HG02852 (cell line): ENCODE results near the gene PRKD1.
"Not testable (repeated sequence)": the region's sequence is repeated elsewhere in the genome, so short reads cannot be mapped to it uniquely, and the experiment has no call there.

ENCODE experiments used
- ATAC-seq: cut with Tn5 transposase; IDR thresholded peaks from one replicate; pipeline ENCODE4 v1.9.1; 2021; ENCODE audit warnings: mild to moderate bottlenecking, moderate library complexity; ENCODE audit not compliant: unreplicated experiment

The PRKD1 gene

DNA sequence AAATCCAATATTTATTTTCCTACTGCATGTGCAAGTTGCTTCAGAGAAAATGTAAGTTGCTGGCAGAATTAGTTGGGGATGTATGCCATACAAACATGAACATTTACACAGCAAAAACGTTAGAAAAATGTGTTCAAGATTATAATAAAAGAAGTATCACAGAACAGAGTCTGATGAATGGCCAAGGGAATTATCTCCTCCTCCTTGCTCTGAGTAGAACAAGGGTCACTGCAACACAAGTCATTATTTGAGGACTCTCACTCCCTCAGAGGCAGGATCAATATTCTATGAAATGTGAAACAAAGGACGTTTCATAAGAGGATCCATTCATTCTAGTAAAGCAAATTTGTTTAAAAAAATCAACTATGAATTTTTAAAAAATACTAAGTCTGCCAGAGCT, 177.8 kb downstream of the PRKD1 start:
- ATAC-seq = no peak

DNA sequence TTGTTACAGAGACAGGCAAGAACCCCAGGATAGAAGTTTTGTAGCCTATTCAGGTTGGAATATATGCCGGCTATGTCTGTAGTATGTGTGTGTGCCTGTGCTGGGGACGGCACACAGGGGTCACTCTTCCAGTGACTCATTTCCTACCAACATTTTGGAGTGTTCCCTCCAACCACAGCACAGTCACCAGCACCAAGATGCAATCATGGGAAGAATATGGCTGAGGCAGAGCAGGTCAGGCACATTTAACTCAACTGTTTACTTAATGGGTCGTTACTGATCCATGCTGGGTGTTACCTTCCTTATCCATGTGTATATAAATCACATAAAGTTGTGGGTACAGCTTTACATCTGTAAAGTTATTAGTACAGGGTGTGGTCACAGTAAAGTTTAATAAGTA, 178.3 kb downstream of the PRKD1 start:
- no peak for ATAC-seq

DNA sequence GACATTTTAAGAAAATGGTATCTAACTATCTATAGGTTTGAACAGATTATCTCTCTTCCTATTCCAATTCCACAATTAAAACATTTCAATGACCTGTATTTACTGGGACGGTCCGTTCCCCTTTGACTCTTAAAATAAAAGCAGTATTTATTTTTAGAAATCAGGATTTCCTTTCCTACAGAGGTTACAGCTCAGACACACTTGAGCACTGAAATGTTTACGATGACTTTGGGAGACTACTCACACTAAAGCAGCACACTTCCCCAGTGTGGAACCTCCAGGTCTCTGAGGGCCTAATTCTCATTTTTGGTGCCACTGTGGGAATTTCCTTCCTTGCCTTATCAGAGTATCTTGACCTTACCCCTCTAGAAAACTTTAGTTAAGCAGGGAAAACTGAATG, 181.8 kb downstream of the PRKD1 start:
- no peak for ATAC-seq

DNA sequence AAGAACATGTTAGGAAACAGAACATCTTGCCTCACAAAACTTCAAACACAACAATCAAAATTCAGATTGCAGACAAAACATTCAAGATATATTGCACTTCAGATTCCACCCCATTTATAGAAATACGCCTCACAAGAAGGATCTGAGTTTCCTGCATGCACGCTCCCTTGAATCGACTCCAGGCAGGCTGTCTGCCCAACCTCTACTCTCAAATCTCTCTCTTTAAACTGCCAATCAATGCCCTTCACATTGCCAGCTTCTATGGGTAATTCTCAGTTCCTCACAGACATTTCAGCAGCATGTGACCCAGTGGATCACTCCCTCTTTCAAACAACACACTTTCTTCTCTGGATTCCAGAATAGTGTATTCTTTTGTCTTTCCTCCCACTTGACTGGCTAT, 184.1 kb downstream of the PRKD1 start:
- ATAC-seq = no peak

DNA sequence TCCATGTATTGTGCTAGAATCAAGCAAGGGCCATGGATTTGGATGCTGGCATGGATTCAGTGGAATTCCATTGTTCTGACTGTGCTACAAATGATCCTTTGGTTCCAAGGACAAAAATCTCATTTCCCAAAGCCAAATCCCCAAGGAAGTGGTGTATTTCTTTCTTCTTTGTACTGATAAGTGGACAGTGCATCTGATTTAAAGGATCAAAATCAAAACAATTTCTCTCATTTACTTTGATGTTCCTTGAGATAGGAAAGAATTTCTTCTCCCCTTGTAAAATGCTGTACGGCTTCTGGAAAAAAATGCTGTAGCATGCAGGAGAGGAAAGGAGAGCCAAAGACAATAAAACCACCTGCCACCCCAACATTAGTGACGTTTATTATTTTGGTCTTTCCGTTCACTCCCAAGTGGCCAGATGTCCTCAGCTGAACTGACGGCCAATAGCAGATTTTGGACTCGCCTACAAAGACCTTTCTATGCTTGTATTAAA, 185.7 kb downstream of the PRKD1 start:
- ATAC-seq = no peak

DNA sequence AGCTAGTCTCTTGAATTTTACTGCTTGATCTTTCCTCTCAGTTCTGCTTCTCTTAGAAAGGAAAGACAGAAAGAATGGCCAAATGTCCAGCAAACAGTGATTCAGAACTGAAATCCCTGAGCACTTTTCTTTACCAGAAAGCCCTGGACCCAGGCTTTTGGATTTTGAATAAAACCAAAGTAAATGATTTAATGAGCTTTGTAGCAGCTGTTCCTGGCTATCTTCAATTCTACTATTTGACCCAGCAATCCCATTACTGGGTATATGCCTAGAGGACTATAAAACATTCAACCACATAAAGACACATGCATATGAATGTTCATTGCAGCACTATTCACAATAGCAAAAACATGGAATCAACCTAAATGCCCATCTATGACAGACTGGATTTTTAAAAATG, 187.2 kb downstream of the PRKD1 start:
- ATAC-seq = no peak

DNA sequence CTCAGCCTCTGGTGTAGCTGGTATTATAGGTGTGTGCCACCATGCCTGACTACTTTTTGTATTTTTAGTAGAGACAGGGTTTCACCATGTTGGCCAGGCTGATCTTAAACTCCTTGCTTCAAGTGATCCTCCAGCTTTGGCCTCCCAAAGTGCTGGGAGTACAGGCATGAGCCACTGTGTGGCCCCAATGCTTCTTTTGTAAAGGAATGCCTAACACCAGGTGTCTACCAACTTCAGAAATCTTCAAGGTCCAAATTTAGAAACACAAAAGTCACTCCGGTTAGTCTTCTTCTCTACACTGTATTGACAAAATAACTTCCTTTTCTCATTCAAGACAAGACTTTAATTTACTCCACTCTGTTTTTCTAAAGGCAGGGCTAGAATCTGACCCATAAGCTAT, 188.7 kb downstream of the PRKD1 start:
- no peak for ATAC-seq

DNA sequence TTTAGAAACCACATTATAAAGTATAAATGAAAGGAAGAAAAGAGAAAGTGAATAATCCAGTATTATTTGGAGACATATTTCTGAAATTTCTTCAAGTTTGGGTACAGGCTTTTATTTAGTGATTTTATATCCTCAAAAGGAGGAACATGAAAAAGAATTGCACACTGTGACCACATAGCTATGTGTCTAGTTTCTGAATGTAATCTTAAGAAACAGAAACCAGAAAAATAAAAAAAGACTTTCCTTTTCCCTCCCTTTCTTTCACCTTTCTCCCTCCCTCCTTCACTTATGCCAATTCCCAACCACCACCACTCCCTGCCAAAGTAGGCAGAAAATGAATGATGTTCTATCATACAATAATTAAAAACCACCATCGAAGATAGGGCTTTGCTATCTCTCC, 189.6 kb downstream of the PRKD1 start:
- no peak for ATAC-seq

DNA sequence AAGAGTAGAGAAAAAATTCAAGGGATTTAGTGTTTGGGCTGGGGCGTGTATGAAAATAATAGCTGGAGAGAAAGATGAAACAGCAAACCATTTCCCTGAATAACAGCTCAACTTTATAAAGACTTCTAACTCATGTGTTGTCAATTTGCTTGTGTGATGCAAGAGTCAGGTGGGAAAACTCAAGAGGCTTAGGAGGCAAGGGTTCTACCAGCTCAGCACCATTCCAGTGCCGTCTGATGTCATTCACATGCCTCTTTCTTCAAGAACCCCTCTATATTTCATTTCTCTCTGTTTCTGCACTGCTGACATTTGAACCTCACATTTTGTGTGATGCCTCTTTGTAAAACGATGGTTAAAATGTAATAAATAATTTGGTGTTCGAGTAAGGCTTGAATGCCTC, 192.2 kb downstream of the PRKD1 start:
- no peak for ATAC-seq

DNA sequence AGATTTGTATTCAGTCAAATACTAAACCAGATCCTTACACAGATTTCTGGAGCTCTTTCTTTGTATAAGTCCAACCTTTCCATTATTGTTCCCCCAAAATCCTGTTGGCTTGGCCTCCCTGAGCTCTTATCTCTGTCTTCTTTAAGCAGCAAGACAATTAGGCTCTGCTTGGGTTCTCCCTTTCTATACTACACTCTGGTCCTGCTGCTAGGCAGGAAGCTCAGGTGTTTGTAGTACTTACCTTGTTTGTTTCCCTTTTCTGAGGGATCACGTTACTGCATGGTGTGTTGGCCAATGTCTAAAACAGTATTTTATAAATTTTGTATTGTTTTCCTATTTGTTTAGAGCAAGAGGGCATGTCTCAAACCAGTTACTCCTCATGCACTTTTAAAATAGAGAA, 192.9 kb downstream of the PRKD1 start:
- ATAC-seq = no peak

DNA sequence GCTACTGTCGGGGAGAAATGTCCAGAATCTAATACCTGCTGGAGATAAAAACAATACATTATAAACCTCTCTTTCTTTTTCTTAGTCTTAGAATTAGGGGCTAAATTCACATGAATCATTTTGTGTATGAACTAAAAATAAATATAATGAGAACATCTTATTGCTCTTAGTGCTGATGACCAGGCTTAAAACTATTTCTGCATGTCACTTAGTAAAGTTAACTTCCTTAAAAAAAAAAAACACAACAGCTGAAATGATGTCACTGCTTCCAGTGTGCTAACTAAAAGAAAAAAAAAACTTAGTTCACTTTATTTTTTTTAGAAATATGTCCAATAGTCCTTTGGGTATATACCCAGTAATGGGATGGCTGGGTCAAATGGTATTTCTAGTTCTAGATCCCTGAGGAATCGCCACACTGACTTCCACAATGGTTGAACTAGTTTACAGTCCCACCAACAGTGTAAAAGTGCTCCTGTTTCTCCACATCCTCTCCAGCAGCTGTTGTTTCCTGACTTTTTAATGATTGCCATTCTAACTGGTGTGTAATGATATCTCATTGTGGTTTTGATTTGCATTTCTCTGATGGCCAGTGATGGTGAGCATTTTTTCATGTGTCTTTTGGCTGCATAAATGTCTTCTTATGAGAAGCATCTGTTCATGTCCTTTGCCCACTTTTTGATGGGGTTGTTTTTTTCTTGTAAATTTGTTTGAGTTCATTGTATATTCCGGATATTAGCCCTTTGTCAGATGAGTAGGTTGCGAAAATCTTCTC, 200.9 kb downstream of the PRKD1 start:
- ATAC-seq = not testable (repeated sequence)

DNA sequence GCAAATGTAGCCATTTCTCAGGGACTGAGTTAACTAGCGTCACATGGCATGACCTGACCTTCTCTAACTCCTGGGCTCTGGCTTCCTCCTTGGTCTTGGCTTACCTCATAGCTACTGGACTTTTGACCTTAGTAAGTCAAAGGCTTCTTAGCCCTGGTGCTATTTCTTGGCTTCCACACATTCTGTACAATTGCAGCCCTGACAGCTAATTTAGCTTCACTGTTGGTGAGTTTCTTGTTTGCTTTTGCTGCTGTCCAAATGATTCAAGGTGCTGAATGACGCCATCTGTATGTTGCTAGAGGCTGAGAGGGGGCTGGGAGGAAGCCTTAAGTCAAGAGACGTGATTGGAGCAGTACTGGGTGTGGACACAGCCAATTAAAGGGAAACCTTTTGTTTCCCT, 202.7 kb downstream of the PRKD1 start:
- ATAC-seq = no peak

DNA sequence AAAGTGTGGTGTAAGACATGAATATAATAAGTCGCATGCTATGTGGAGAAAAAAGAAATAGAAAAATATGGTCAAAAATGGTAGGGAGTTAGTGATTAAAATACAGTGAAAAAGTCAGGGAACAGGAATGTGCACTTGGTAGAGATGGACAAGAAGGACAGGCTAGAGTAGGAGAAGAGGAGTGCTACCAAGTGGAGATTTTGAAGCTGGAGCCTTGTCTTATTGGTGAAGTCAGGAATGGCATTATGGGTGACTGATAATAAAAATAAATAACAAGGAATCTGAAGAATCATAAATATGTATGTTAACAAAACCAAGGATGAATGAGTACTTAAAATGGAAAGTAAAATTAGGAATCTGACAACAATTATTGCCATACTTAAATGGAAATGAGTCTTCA, 204.8 kb downstream of the PRKD1 start:
- no peak for ATAC-seq

DNA sequence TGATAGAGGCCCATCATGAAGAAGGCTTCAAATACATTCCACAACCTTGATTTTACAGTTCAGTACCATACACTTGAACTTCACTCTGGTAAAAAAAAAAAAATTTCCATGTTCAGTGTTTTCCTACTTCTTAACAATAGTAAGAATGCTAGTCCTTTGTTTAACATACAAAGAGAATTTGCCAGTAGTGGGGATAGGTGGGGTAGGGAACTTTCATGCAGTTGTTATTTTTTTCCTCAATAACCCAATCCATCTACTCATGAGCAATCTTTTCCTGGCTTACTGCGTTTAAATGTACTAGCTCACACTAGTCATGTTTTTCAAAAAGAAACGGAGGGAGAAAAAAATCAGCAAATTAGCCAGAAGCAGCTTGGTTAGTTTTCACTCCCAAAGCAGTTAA, 206.1 kb downstream of the PRKD1 start:
- no peak for ATAC-seq

DNA sequence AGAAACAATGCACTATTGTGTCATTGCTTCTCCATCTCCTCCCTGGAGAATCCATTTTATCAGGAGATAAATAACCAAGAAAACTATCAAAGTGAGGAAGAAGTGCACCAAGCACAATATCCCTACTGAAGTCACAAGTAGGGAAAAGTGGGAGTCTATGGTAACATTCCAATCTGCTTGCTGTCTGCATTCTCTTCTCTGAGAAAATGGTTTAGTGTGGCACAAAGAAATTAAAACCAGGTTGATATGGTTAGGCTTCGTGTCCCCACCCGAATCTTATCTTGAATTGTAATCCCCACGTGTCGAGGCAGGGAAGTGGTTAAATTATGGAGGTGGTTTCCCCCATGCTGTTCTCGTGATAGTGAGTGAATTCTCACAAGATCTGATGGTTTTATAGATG, 209.7 kb downstream of the PRKD1 start:
- ATAC-seq = no peak

DNA sequence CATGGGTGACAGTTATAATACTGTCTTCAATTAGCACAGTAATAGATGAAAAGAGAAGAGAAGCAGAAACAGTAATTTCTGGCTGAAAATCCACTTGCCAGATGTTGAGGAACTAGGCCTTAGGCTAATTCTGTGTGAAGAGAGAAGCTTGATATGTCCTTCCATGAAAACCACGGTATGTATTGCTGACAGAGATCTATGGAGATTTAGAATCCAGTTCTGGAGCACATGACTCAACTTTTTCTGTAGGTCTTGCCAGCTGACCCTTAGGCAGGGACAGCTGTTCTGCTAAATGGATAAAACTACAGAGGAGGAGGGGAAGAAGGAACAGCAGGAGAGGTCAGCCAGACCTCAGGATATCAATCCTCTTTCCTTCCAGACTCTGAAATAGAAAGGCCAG, 211.5 kb downstream of the PRKD1 start:
- no peak for ATAC-seq

DNA sequence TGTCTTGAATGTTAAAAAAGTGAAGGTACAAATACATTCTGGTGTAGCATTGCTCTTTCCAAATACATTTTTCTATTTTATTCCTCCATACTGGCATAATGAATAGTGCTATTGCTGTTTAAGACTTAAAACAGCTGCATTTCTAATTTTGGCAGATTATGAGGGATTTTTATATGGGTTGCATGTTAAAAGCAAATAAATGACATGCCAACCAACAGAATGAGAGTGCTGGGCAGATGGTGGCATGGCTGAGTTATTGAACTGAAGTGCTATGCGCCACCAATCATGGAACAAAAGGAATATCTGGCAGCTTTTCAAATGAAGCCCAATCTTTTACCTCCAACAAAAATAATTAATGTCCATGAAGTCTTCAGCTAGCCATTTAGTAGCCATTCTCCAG, 215.0 kb downstream of the PRKD1 start:
- no peak for ATAC-seq

DNA sequence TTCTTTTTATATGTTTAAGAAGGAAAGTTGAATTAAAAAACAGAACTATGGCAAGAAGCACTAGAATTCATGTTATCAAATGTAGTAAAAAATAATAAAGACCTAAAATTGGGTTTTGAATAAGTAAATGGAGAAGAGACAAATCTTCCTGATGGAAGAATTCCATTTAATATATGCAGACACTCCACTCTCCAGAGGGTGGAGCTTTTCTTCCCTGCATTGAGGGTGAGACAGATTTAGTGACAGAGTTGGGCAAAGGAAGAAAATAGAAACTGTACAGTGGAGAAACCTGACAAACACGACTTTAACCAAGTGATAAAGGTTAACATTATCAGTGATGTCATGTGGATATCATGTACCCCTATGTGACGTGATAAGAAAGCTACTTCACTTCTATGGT, 217.6 kb downstream of the PRKD1 start:
- no peak for ATAC-seq

DNA sequence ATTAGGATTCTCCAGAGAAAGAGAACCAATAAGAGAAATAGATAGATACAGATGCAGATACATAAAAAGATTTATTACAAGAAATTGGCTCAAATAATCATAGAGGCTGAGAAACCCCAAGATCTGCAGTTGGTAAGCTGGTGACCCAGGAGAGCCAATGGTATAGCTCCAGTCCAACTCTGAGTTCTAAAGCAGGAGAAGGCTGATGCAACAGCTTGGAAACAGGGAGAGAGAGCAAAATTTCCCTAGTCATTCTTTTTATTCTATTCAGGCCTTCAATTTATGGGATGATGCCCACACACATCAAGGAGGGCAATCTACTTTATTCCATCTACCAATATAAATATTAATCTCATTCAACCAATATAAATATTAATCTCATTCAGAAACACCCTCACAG, 218.2 kb downstream of the PRKD1 start:
- no peak for ATAC-seq

DNA sequence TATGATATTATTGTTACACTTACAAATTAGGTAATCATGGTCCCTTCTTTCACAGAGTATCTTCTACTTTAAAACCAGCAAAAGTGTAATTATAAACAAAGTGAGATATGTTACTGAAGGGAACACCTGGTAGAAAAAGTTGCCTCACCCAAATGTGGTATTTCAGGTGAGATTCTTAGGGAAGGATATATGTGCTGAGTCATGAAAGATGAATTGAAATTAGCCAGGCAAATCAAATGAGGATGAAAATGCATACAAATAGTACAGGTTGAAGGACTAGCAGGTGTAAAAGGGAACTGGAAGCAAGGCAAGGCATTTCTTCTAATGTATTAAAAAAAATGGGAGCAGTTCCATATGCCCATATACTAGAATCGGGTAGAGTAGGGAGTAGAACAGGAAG, 220.9 kb downstream of the PRKD1 start:
- no peak for ATAC-seq

DNA sequence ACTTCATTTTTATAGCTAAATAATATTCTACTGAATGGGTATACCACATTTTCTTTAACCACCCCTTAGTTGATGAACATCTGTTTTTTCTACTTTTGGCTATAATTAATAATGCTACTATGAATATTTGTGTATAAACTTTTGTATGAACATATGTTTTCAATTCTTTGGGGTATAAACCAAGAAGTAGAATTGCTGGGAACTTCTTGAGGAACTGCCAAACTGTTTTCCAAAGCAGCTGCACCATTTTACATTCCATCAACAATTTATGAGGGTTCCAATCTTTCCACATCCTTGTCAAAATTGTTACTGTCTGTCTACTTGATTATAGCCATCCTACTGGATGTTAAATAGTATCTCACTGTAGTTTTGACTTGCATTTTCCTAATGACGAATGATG, 221.8 kb downstream of the PRKD1 start:
- no peak for ATAC-seq

DNA sequence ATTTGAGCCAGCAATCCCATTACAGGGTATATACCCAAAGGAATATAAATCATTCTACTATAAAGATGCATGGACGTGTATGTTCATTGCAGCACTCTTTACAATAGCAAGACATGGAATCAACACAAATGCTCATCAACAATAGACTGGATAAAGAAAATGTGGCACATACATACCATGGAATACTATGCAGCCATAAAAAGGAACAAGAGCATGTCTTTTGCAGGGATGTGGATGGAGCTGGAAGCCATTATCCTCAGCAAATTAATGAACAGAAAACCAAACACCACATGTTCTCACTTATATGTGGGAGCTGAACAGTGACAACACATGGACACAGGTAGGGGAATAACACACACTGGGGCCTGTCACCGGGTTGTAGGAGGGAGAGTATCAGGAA, 238.1 kb downstream of the PRKD1 start:
- not testable (repeated sequence) for ATAC-seq

DNA sequence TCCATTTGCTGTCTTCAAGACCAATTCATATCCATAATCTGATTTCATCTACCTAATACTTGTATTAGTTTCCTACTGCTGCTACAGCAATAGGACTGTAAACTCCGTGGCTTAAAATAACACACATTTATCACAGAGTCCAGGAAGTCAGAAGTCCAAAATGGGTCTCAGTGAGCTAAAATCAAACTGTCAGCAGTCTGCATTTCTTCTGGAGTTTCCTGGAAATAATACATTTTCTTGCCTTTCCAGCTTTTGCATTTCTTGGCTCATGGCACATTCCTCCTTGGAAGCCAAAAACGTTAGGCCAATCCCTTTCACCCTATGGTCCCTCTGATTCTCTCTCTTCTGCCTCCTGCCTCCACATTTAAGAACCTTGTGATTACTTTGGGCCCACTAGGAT, 239.8 kb downstream of the PRKD1 start:
- ATAC-seq = no peak
